Transverse colon (tissue), 4 donors: ENCODE measurements around the gene APOBEC3C.

ENCODE experiments used
- CTCF ChIP-seq, 5 experiments: fragments of 200-600 bp in 3 of 5; fragments of 450-650 bp in 2 of 5; sonication (generic) in 3 of 5; IDR thresholded peaks; 1 replicate in 2 of 5; 2 replicates in 3 of 5; pipeline ENCODE4 v1.5.1; 2016 to 2017; ENCODE audit warnings: antibody characterized with exemption in 5 of 5, inconsistent platforms in 3 of 5, mild to moderate bottlenecking in 2 of 5, moderate library complexity in 1 of 5
- EP300 ChIP-seq: sonication (generic); formaldehyde crosslinking; IDR thresholded peaks from one replicate; pipeline ENCODE4 v1.6.1; 2017; ENCODE audit warnings: antibody characterized with exemption, low read depth
- POLR2AphosphoS5 ChIP-seq, 3 donors: sonication (generic); formaldehyde crosslinking; IDR thresholded peaks; one replicate each; pipeline ENCODE4 v1.6.1; 2016; ENCODE audit warnings: antibody characterized with exemption in 3 of 3

- no peak for TF ChIP-seq CTCF (IDR thresholded peaks at IDR 0.05)
- TF ChIP-seq POLR2AphosphoS5 (IDR thresholded peaks at IDR 0.05): no peak
- TF ChIP-seq EP300: no peak
Observed at GRCh38 chr22:39024519-39025308, 10.7 kb downstream of the APOBEC3C start.
